GM19452 (cell line): ENCODE data around the gene ERC1.
"Not testable (repeated sequence)": the region's sequence is repeated elsewhere in the genome, so short reads cannot be mapped to it uniquely, and the experiment has no call there.

ENCODE experiments used
- ATAC-seq: cut with Tn5 transposase; IDR thresholded peaks from one replicate; pipeline ENCODE4 v1.9.1; 2021; ENCODE audit not compliant: unreplicated experiment

ERC1 gene

GRCh38 chr12:1020389-1020788, 29.4 kb downstream of the ERC1 start:
- no peak for ATAC-seq

- no peak for ATAC-seq
Measured at GRCh38 chr12:1022032-1022970, 31.3 kb downstream of the ERC1 start.

- no peak for ATAC-seq
Measured at GRCh38 chr12:1030779-1031178, 39.8 kb downstream of the ERC1 start.

- no peak for ATAC-seq
Measured at GRCh38 chr12:1034243-1034642, 43.2 kb downstream of the ERC1 start.

- ATAC-seq, result no peak
Measured at GRCh38 chr12:1034751-1035457, 43.9 kb downstream of the ERC1 start.

- ATAC-seq, result no peak
Measured at GRCh38 chr12:1041478-1041877, 50.5 kb downstream of the ERC1 start.

- no peak for ATAC-seq
Measured at GRCh38 chr12:1044199-1044598, 53.2 kb downstream of the ERC1 start.

GRCh38 chr12:1044696-1045095, 53.7 kb downstream of the ERC1 start:
- ATAC-seq, result no peak

- ATAC-seq, result no peak
Measured at GRCh38 chr12:1046727-1047126, 55.7 kb downstream of the ERC1 start.

- no peak for ATAC-seq
Measured at GRCh38 chr12:1047898-1048660, 57.1 kb downstream of the ERC1 start.

- ATAC-seq, result no peak
Measured at GRCh38 chr12:1050059-1050707, 59.2 kb downstream of the ERC1 start.

GRCh38 chr12:1051672-1052071, 60.6 kb downstream of the ERC1 start:
- ATAC-seq, result not testable (repeated sequence)

GRCh38 chr12:1053690-1054089, 62.7 kb downstream of the ERC1 start:
- ATAC-seq, result no peak

GRCh38 chr12:1054117-1054870, 63.3 kb downstream of the ERC1 start:
- ATAC-seq, result no peak

- no peak for ATAC-seq
Measured at GRCh38 chr12:1056390-1056789, 65.4 kb downstream of the ERC1 start.

GRCh38 chr12:1058423-1058822, 67.4 kb downstream of the ERC1 start:
- no peak for ATAC-seq

- ATAC-seq, result no peak
Measured at GRCh38 chr12:1059162-1059561, 68.1 kb downstream of the ERC1 start.

- no peak for ATAC-seq
Measured at GRCh38 chr12:1063852-1064251, 72.8 kb downstream of the ERC1 start.

GRCh38 chr12:1064317-1064716, 73.3 kb downstream of the ERC1 start:
- no peak for ATAC-seq

- ATAC-seq, result no peak
Measured at GRCh38 chr12:1065629-1066028, 74.6 kb downstream of the ERC1 start.
